K562 (cell line): ENCODE data around the gene CLNK. TPM values are rescaled to one million over a fixed set of nuclear protein-coding genes. Genes with fewer than 3 reads are reported as not detected.

Source experiments
- ATAC-seq: fragments of 200-7000 bp; cut with Tn5 transposase; 3 replicates; pipeline ENCODE4 v1.9.1; 2020; ENCODE audit warnings: moderate library complexity
- BruUV-seq: library from RNA; stranded (reverse); fragments of 400-500 nt; replicated peaks from 2 replicates; lab custom pipeline; 2021; lab: Mats Ljungman, UMichigan
- CTCF ChIA-PET: fragments of 300-600 bp; formaldehyde crosslinking; extraction: SDS; loops from one replicate; lab custom pipeline; 2021; ENCODE audit warnings: low intra/inter-chr PET ratio; lab: Yijun Ruan, JAX
- POLR2A ChIA-PET: fragments of 300-600, 350-650 bp; sonication (Branson Sonifier 250); formaldehyde crosslinking; extraction: SDS; loops from one replicate; lab custom pipeline; 2021; ENCODE audit warnings: antibody characterized with exemption, inconsistent platforms; lab: Yijun Ruan, JAX
- DNase-seq, 4 experiments: peaks; one replicate each; pipeline versions ENCODE4 v3.0.0 to v3.0.0-alpha.2; 2011 to 2018; ENCODE audit warnings: low spot score in 3 of 4, mixed read lengths in 3 of 4; ENCODE audit errors: extremely low read depth in 1 of 4
- FAIRE-seq: peaks from 2 replicates; lab custom pipeline; 2011; peaks lifted over from hg19 to GRCh38; lab: Jason Lieb, UNC
- H2AFZ ChIP-seq: 2 replicates; pipeline ENCODE4 v1.6.0; 2011; ENCODE audit warnings: low read depth, low read length, control low read depth, inconsistent platforms
- H3K27ac ChIP-seq: fragments of 200-600 bp; 3 replicates; pipeline ENCODE4 v1.8.0; 2011; ENCODE audit warnings: low read depth, mild to moderate bottlenecking, control low read depth, inconsistent platforms, low read length, moderate library complexity, mixed read lengths; ENCODE audit errors: extremely low read depth
- H3K27me3 ChIP-seq, 2 experiments: fragments of 300-600 bp in 1 of 2; 2 replicates in 1 of 2; 3 replicates in 1 of 2; pipeline versions ENCODE4 v1.6.0 to v1.8.0; 2011; ENCODE audit warnings: inconsistent platforms in 2 of 2, low read length in 2 of 2, mild to moderate bottlenecking in 1 of 2, mixed read lengths in 1 of 2, moderate library complexity in 1 of 2; ENCODE audit not compliant: control insufficient read depth in 2 of 2, insufficient read depth in 2 of 2
- H3K36me3 ChIP-seq: fragments of 300-600 bp; 3 replicates; pipeline ENCODE4 v1.8.0; 2011; ENCODE audit warnings: mild to moderate bottlenecking, low read length, inconsistent platforms; ENCODE audit not compliant: control insufficient read depth, insufficient read depth
- H3K4me1 ChIP-seq, 2 experiments: fragments of 200-600 bp in 1 of 2; replicated peaks in 1 of 2; 2 replicates in 1 of 2; 3 replicates in 1 of 2; pipeline versions ENCODE4 v1.5.1 to v1.8.0; 2011; ENCODE audit warnings: inconsistent platforms in 2 of 2, low read length in 2 of 2, mild to moderate bottlenecking in 1 of 2, mixed read lengths in 1 of 2, moderate library complexity in 1 of 2; ENCODE audit not compliant: control insufficient read depth in 2 of 2, insufficient read depth in 2 of 2
- H3K4me2 ChIP-seq: 2 replicates; pipeline ENCODE4 v1.6.1; 2011; ENCODE audit warnings: low read length, control low read depth, inconsistent platforms, mixed read lengths; ENCODE audit not compliant: insufficient read depth
- H3K4me3 ChIP-seq: fragments of 200-600 bp; sonication (generic), shearing (Covaris generic); 2 replicates; pipeline ENCODE4 v1.5.1; 2016; ENCODE audit warnings: control low read depth, inconsistent platforms
- H3K79me2 ChIP-seq: fragments of 200-600 bp; 3 replicates; pipeline ENCODE4 v1.8.0; 2011; ENCODE audit warnings: low read length, inconsistent platforms; ENCODE audit not compliant: control insufficient read depth, insufficient read depth
- H3K9ac ChIP-seq, 2 experiments: 2 replicates each; pipeline versions ENCODE4 v1.6.0 to v1.6.1; 2011; ENCODE audit warnings: low read depth in 2 of 2, low read length in 2 of 2, control low read depth in 1 of 2, inconsistent platforms in 1 of 2, mild to moderate bottlenecking in 1 of 2, mixed read lengths in 1 of 2; ENCODE audit not compliant: insufficient read depth in 1 of 2
- H3K9me1 ChIP-seq: one replicate; pipeline ENCODE4 v1.6.0; 2011; ENCODE audit warnings: inconsistent platforms, mild to moderate bottlenecking, low read length, moderate library complexity; ENCODE audit not compliant: control insufficient read depth, insufficient read depth
- H3K9me3 ChIP-seq: replicated peaks from 2 replicates; pipeline ENCODE4 v1.5.1; 2011; ENCODE audit warnings: low read depth, low read length, inconsistent platforms; ENCODE audit not compliant: control insufficient read depth, insufficient read depth
- H4K20me1 ChIP-seq: replicated peaks from 2 replicates; pipeline ENCODE4 v1.6.1; 2011; ENCODE audit warnings: low read length, inconsistent platforms, mixed read lengths; ENCODE audit not compliant: control insufficient read depth, insufficient read depth
- IRF2 ChIP-seq: sonication (generic); formaldehyde crosslinking; IDR thresholded peaks from 2 replicates; pipeline ENCODE4 v1.8.1; 2022; ENCODE audit warnings: mild to moderate bottlenecking, missing genetic modification reagents
- NR0B1 ChIP-seq: fragments of 450-650 bp; IDR thresholded peaks from one replicate; pipeline ENCODE4 v1.6.1; 2018; ENCODE audit warnings: mild to moderate bottlenecking, moderate library complexity; ENCODE audit not compliant: partially characterized antibody
- NR2C2 ChIP-seq, 2 experiments: fragments of 200-800 bp in 1 of 2; sonication (Bioruptor generic) in 1 of 2; sonication (generic) in 1 of 2; formaldehyde crosslinking in 1 of 2; IDR thresholded peaks; 2 replicates each; pipeline versions ENCODE4 v1.6.1 to v1.8.0; 2016 to 2022; ENCODE audit warnings: mild to moderate bottlenecking in 1 of 2, missing compliant biosample characterization in 1 of 2, missing genetic modification characterization in 1 of 2, missing genetic modification reagents in 1 of 2
- RBM17 ChIP-seq: fragments of 200-400 bp; formaldehyde crosslinking; IDR thresholded peaks from 2 replicates; pipeline ENCODE4 v1.6.1; 2017; ENCODE audit warnings: low read depth, mild to moderate bottlenecking, low read length, borderline replicate concordance
- TEAD2 ChIP-seq: fragments of 450-650 bp; IDR thresholded peaks from 2 replicates; pipeline ENCODE4 v1.6.1; 2016; ENCODE audit warnings: missing genetic modification characterization, control low read depth, missing compliant biosample characterization
- ZNF324 ChIP-seq: fragments of 250-450 bp; sonication (Bioruptor Pico); IDR thresholded peaks from 2 replicates; pipeline ENCODE4 v1.4.0; 2020; ENCODE audit warnings: mild to moderate bottlenecking
- WGBS: fragments of 100-300 bp; shearing (Covaris generic); methylation state at CpG from one replicate; pipeline ENCODE4 v1.1.6; 2016; ENCODE audit warnings: low coverage, mixed read lengths; ENCODE audit not compliant: insufficient coverage; ENCODE audit errors: missing lambda C conversion rate; 5-methylcytosine and 5-hydroxymethylcytosine counted together
- in situ Hi-C: fragments of 300-500 bp; cut with MboI; formaldehyde crosslinking; loops from 4 replicates; pipeline ENCODE4 v1.15.0; 2018; ENCODE audit warnings: inconsistent platforms, mixed read lengths
- intact Hi-C: fragments of 100-400 bp; cut with micrococcal nuclease; formaldehyde crosslinking; loops from 2 replicates; pipeline ENCODE4 v1.14.2; 2022
- polyA plus RNA-seq, 8 experiments: library from polyadenylated mRNA; depleted of rRNA in 4 of 8; stranded (reverse) in 5 of 8; unstranded in 3 of 8; fragments of >200 nt; fragmentation: Nextera tagmentation in 2 of 8; fragmentation: Illumina TruSeq in 1 of 8; extraction: Ambion mirVana in 2 of 8; extraction: Trizol in 1 of 8; gene quantifications; 2 replicates each; pipeline versions ENCODE4 v1.2.1 to v1.2.3, GENCODE V29; 2011 to 2014; ENCODE audit warnings: inconsistent platforms in 1 of 8, missing spikeins in 1 of 8
- total RNA-seq, 7 experiments: library from RNA; depleted of rRNA in 6 of 7; stranded (reverse); fragments of >200 nt in 6 of 7; fragmentation: Illumina TruSeq in 2 of 7; extraction: Trizol in 2 of 7; gene quantifications; 2 replicates each; pipeline versions ENCODE4 v1.2.1 to v1.2.3, GENCODE V29; 2011 to 2021; ENCODE audit warnings: low replicate concordance in 1 of 7

CLNK gene
- total and polyA plus RNA-seq, 9 of the 15 experiments (the other 6 are each of a cell fraction or from before 2014, with no cell fraction given): not detected

GRCh38 chr4:10587697-10588096, 96.9 kb downstream of the CLNK start:
- no peak for ATAC-seq
- DNase-seq: no peak
- Histone ChIP-seq H3K27ac (no peak overlapping the region), H3K27me3 (no peaks in the 10 kb centered on the region; a peak in 1 of 5 replicates), H3K79me2 (no peaks in the 10 kb centered on the region), H3K9me1 (no peaks in the 10 kb centered on the region), H3K9ac (no peak overlapping the region), H3K9me3 (no peaks in the 10 kb centered on the region), H3K4me3 (no peak overlapping the region), H3K4me2 (no peak overlapping the region), H2AFZ (no peak overlapping the region), H3K36me3 (no peaks in the 10 kb centered on the region), H4K20me1 (no peaks in the 10 kb centered on the region), H3K4me1 (no peaks in the 10 kb centered on the region)
- no peak for FAIRE-seq
- WGBS: 3% methylated on average over 8 of the region's 8 CpGs
- in situ Hi-C loops: loop anchor here (25.0 kb wide), 1 partner anchor 825 kb away; no protein-coding TSS in a partner anchor
- BruUV-seq: no TSS peak
- intact Hi-C loops: loop anchor here (10.0 kb wide), 1 partner anchor 837 kb away; the partner anchor contains the start of gene HS3ST1
- ChIA-PET POLR2A (no interaction called here), CTCF (no interaction called here)
- no peak for TF ChIP-seq RBM17
- TF ChIP-seq ZNF324 (CRISPR knock-in tag): no peak
- no peak for TF ChIP-seq TEAD2 (tag)
- no peak for TF ChIP-seq NR0B1
- no peak for TF ChIP-seq NR2C2 (CRISPR knock-in tag; IDR thresholded peaks at IDR 0.05)
- TF ChIP-seq NR2C2 (tag; IDR thresholded peaks at IDR 0.05): no peak
- no peak for TF ChIP-seq IRF2
